Liver (tissue), 9 donors: ENCODE results near the gene SYT14. TPM values are rescaled to one million over a fixed set of nuclear protein-coding genes. Genes with fewer than 3 reads are reported as not detected.

Experiments used
- DNase-seq: peaks from one replicate; pipeline ENCODE4 v3.0.0-alpha.2; 2017; ENCODE audit warnings: low spot score
- H3K27ac ChIP-seq, 2 donors: one replicate each; pipeline ENCODE4 v1.7.0; 2013; ENCODE audit warnings: inconsistent platforms in 2 of 2, low read length in 2 of 2, control low read depth in 1 of 2, low read depth in 1 of 2, mild to moderate bottlenecking in 1 of 2
- H3K27me3 ChIP-seq, 4 donors: one replicate each; pipeline versions ENCODE4 v1.6.1 to v1.7.0; 2013; ENCODE audit warnings: low read length in 3 of 4, inconsistent platforms in 1 of 4, mild to moderate bottlenecking in 1 of 4, moderate library complexity in 1 of 4; ENCODE audit not compliant: control insufficient read depth in 4 of 4, insufficient read depth in 4 of 4
- H3K36me3 ChIP-seq, 4 donors: one replicate each; pipeline versions ENCODE4 v1.6.1 to v1.7.0; 2013; ENCODE audit warnings: low read length in 3 of 4, mild to moderate bottlenecking in 3 of 4, low read depth in 1 of 4, moderate library complexity in 1 of 4; ENCODE audit not compliant: control insufficient read depth in 4 of 4, insufficient read depth in 3 of 4
- H3K4me1 ChIP-seq, 4 donors: one replicate each; pipeline versions ENCODE4 v1.6.1 to v1.7.0; 2013; ENCODE audit warnings: low read length in 3 of 4, mild to moderate bottlenecking in 3 of 4, moderate library complexity in 1 of 4; ENCODE audit not compliant: control insufficient read depth in 4 of 4, insufficient read depth in 4 of 4
- H3K4me3 ChIP-seq, 3 donors: one replicate each; pipeline versions ENCODE4 v1.6.1 to v1.7.0; 2013; ENCODE audit warnings: low read length in 3 of 3, control low read depth in 1 of 3, low read depth in 1 of 3, mild to moderate bottlenecking in 1 of 3
- H3K9ac ChIP-seq, 2 donors: one replicate each; pipeline ENCODE4 v1.7.0; 2013; ENCODE audit warnings: low read length in 2 of 2, mild to moderate bottlenecking in 2 of 2, moderate library complexity in 2 of 2, control low read depth in 1 of 2, low read depth in 1 of 2
- H3K9me3 ChIP-seq, 4 donors: one replicate each; pipeline versions ENCODE4 v1.6.1 to v1.7.0; 2013; ENCODE audit warnings: low read length in 3 of 4; ENCODE audit not compliant: control insufficient read depth in 4 of 4
- EGR1 ChIP-seq, 2 donors: IDR thresholded peaks; 2 replicates each; pipeline ENCODE4 v1.6.1; 2016 to 2018; ENCODE audit warnings: antibody characterized with exemption in 2 of 2, low read depth in 2 of 2
- FOXA1 ChIP-seq: IDR thresholded peaks from 2 replicates; pipeline ENCODE4 v1.6.1; 2016; ENCODE audit warnings: antibody characterized with exemption
- FOXA2 ChIP-seq: IDR thresholded peaks from 2 replicates; pipeline ENCODE4 v1.6.1; 2016; ENCODE audit warnings: antibody characterized with exemption
- GABPA ChIP-seq, 2 donors: IDR thresholded peaks in 1 of 2; conservative IDR thresholded peaks in 1 of 2; 2 replicates each; pipeline ENCODE4 v1.6.1; 2016; ENCODE audit warnings: antibody characterized with exemption in 2 of 2, mild to moderate bottlenecking in 1 of 2, moderate library complexity in 1 of 2
- HNF4A ChIP-seq, 2 donors: conservative IDR thresholded peaks; 2 replicates each; pipeline ENCODE4 v1.6.1; 2016; ENCODE audit warnings: antibody characterized with exemption in 2 of 2, mild to moderate bottlenecking in 2 of 2
- HNF4G ChIP-seq: IDR thresholded peaks from 2 replicates; pipeline ENCODE4 v1.6.1; 2016; ENCODE audit warnings: antibody characterized with exemption
- JUND ChIP-seq, 2 donors: IDR thresholded peaks; 2 replicates each; pipeline ENCODE4 v1.6.1; 2016; ENCODE audit warnings: antibody characterized with exemption in 2 of 2
- MAX ChIP-seq: IDR thresholded peaks from 2 replicates; pipeline ENCODE4 v1.6.1; 2016; ENCODE audit warnings: antibody characterized with exemption
- NR2F2 ChIP-seq: IDR thresholded peaks from 2 replicates; pipeline ENCODE4 v1.6.1; 2016; ENCODE audit warnings: antibody characterized with exemption
- RAD21 ChIP-seq, 2 donors: IDR thresholded peaks; 2 replicates each; pipeline ENCODE4 v1.6.1; 2016; ENCODE audit warnings: antibody characterized with exemption in 2 of 2, mild to moderate bottlenecking in 2 of 2
- RXRA ChIP-seq, 2 donors: IDR thresholded peaks; 2 replicates each; pipeline ENCODE4 v1.6.1; 2017 to 2018; ENCODE audit warnings: antibody characterized with exemption in 2 of 2, mild to moderate bottlenecking in 1 of 2
- SP1 ChIP-seq: IDR thresholded peaks from 2 replicates; pipeline ENCODE4 v1.6.1; 2018; ENCODE audit warnings: antibody characterized with exemption, mild to moderate bottlenecking
- YY1 ChIP-seq: IDR thresholded peaks from 2 replicates; pipeline ENCODE4 v1.6.1; 2016; ENCODE audit warnings: antibody characterized with exemption, mild to moderate bottlenecking
- ZBTB33 ChIP-seq: IDR thresholded peaks from 2 replicates; pipeline ENCODE4 v1.6.1; 2016; ENCODE audit warnings: antibody characterized with exemption
- WGBS: extraction: QIAGEN DNeasy Blood & Tissue Kit; methylation state at CpG from one replicate; pipeline ENCODE4 v1.1.7; 2013; 5-methylcytosine and 5-hydroxymethylcytosine counted together
- polyA plus RNA-seq, 2 donors: library from polyadenylated mRNA; stranded (reverse) in 1 of 2; unstranded in 1 of 2; fragments of 200-250 nt in 1 of 2; fragments of >200 nt in 1 of 2; fragmentation: Nextera tagmentation in 1 of 2; extraction: Ambion mirVana in 1 of 2; gene quantifications; one replicate each; pipeline versions ENCODE4 v1.2.1 to v1.2.3, GENCODE V29; 2013 to 2015
- total RNA-seq, 2 donors: library from RNA; depleted of rRNA; stranded (reverse); fragments of >200 nt; gene quantifications; one replicate each; pipeline ENCODE4 v1.2.3, GENCODE V29; 2014
- TF ChIP-seq, protein P1 (sequence below): fragments of 150-350 bp; IDR thresholded peaks from 2 replicates; pipeline ENCODE4 v1.5.1; 2017; ENCODE audit warnings: improper control_type of control experiment, low read depth, low read length; ENCODE audit not compliant: missing input control
- donor health status: healthy.
- donor health status: healthy.
- donor health status: healthy.
- donor health status: healthy.
- donor health status: healthy.

The SYT14 gene
- total and polyA plus RNA-seq, 4 donors: not detected

DNA sequence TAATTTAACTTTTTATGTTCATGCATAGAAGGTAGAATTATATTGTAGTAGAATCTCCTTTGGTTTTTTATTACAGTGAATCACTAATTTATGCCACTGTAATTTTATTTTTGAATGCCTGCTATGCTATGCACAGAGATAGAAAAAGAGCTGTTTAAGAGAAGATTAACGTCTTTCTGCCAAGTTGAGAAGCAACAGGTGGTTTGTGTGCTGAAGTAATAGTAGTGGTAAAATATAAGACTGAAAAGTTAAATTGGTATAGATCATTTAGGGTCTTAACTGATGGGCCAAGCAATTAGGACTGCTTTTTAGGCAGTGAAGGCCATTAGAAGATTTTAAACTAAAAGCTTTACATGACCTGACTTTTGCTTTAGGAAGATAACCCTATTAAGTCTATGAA is 115.1 kb downstream of the SYT14 start:
- TF ChIP-seq SP1: no peak
- TF ChIP-seq NR2F2: no peak
- no peak for TF ChIP-seq RAD21 (IDR thresholded peaks at IDR 0.05)
- TF ChIP-seq MAX: no peak
- no peak for TF ChIP-seq JUND (IDR thresholded peaks at IDR 0.05)
- TF ChIP-seq, protein P1, sequence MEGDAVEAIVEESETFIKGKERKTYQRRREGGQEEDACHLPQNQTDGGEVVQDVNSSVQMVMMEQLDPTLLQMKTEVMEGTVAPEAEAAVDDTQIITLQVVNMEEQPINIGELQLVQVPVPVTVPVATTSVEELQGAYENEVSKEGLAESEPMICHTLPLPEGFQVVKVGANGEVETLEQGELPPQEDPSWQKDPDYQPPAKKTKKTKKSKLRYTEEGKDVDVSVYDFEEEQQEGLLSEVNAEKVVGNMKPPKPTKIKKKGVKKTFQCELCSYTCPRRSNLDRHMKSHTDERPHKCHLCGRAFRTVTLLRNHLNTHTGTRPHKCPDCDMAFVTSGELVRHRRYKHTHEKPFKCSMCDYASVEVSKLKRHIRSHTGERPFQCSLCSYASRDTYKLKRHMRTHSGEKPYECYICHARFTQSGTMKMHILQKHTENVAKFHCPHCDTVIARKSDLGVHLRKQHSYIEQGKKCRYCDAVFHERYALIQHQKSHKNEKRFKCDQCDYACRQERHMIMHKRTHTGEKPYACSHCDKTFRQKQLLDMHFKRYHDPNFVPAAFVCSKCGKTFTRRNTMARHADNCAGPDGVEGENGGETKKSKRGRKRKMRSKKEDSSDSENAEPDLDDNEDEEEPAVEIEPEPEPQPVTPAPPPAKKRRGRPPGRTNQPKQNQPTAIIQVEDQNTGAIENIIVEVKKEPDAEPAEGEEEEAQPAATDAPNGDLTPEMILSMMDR: no peak
- TF ChIP-seq YY1: no peak
- no peak for TF ChIP-seq FOXA1
- no peak for TF ChIP-seq EGR1 (IDR thresholded peaks at IDR 0.05; ENCODE audit: low read depth in 2 of 2)
- no peak for TF ChIP-seq GABPA (IDR thresholded peaks at IDR 0.05 in 1 of 2, conservative IDR thresholded peaks at IDR 0.05 in 1 of 2)
- 63% methylated on average over 1 of the region's 1 CpG for WGBS

DNA sequence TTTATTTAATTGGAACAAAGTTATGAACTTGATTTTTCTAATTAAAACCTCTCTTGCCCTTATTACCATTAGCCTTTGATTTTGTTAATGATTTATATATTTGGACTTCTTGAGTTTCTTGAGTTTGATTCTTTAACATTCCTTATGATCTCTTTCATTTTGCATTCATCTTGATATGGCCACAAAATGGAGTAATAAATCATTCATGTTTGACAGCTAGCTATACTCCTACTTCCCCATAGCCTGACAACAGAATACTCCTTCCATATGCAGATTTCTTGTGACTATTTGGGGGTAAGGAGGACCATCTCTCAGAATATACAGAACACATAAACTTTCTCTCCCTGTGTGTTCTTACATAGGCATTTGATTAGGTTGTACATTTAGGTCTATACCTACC is 119.6 kb downstream of the SYT14 start:
- no peaks in the 10 kb centered on the region for H3K4me1 ChIP-seq
- H3K9me3 ChIP-seq: no peaks in the 10 kb centered on the region
- no peak for DNase-seq
- no peak overlapping the region for H3K27ac ChIP-seq
- TF ChIP-seq ZBTB33 (no peak), HNF4A (conservative IDR thresholded peaks at IDR 0.05) (no peak), JUND (IDR thresholded peaks at IDR 0.05) (no peak), GABPA (IDR thresholded peaks at IDR 0.05 in 1 of 2, conservative IDR thresholded peaks at IDR 0.05 in 1 of 2) (no peak)
- H3K36me3 ChIP-seq: no peaks in the 10 kb centered on the region
- no peaks in the 10 kb centered on the region for H3K27me3 ChIP-seq
- no peak overlapping the region for H3K9ac ChIP-seq
- H3K4me3 ChIP-seq: no peak overlapping the region

More for the DNA sequence above, 115.1 kb downstream of the SYT14 start:
- H3K4me1 ChIP-seq: no peaks in the 10 kb centered on the region
- DNase-seq: no peak
- H3K27ac ChIP-seq: no peak overlapping the region
- H3K27me3 ChIP-seq: no peaks in the 10 kb centered on the region
- no peaks in the 10 kb centered on the region for H3K9me3 ChIP-seq
- no peak overlapping the region for H3K9ac ChIP-seq
- no peak overlapping the region for H3K4me3 ChIP-seq
- H3K36me3 ChIP-seq: no peaks in the 10 kb centered on the region

DNA sequence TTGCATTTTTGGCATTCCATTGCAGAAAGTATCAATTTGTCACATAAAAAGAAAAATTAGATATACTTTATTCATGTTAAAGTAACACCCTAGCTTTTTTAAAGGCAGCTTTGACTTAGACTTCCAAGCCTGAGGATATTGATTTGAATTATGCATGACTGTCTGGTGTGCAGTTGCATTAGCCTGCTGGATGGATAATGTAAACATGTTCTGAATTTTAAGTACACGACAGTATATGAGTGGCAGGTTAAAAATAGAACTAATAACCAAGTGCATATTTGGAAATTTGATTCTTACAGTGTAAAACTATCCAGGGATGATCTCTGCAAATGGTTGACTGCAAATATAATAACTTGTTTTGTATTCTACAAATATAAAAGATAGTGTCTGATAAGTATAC is 124.0 kb downstream of the SYT14 start:
- Histone ChIP-seq H3K9me3 (no peaks in the 10 kb centered on the region), H3K27ac (no peak overlapping the region), H3K4me1 (no peaks in the 10 kb centered on the region), H3K4me3 (no peak overlapping the region), H3K9ac (no peak overlapping the region), H3K36me3 (no peaks in the 10 kb centered on the region), H3K27me3 (no peaks in the 10 kb centered on the region)
- TF ChIP-seq JUND (IDR thresholded peaks at IDR 0.05) (no peak), RXRA (IDR thresholded peaks at IDR 0.05) (no peak), FOXA2 (no peak), HNF4G (no peak), MAX (no peak), SP1 (no peak), HNF4A (conservative IDR thresholded peaks at IDR 0.05) (no peak)
- TF ChIP-seq, protein P1: no peak
- WGBS: 64% methylated on average over 1 of the region's 1 CpG
- DNase-seq: no peak
